Motor neuron (in vitro differentiated cells): ENCODE data around the gene CCDC188. TPM values are rescaled to one million over a fixed set of nuclear protein-coding genes. Genes with fewer than 3 reads are reported as not detected.
A peak's percentile ranks its signal among the peaks of the same experiment; 100 is the strongest.

ENCODE experiments used
- ATAC-seq, 8 experiments: fragments of 200-7000 bp; cut with Tn5 transposase; replicated peaks in 6 of 8; 2 replicates each; pipeline ENCODE4 v1.8.0; 2021; ENCODE audit warnings: mild to moderate bottlenecking in 8 of 8, moderate library complexity in 8 of 8
- H3K27ac ChIP-seq, 2 donors: fragments of 250-450 bp; sonication (Bioruptor Pico); 2 replicates each; pipeline ENCODE4 v1.9.0; 2021; ENCODE audit warnings: antibody characterized with exemption in 2 of 2, mild to moderate bottlenecking in 2 of 2, moderate library complexity in 1 of 2
- H3K4me1 ChIP-seq, 2 donors: fragments of 250-450 bp; sonication (Bioruptor Pico); replicated peaks in 1 of 2; 2 replicates each; pipeline ENCODE4 v1.6.1; 2021; ENCODE audit warnings: antibody characterized with exemption in 2 of 2, mild to moderate bottlenecking in 2 of 2, moderate library complexity in 1 of 2
- H3K4me3 ChIP-seq, 5 donors: fragments of 250-450 bp; sonication (Bioruptor Pico); 2 replicates each; pipeline ENCODE4 v1.9.0; 2021; ENCODE audit warnings: antibody characterized with exemption in 5 of 5, mild to moderate bottlenecking in 5 of 5, moderate library complexity in 4 of 5
- WGBS, 10 experiments: fragments of 450-650 bp; shearing (Covaris generic); methylation state at CpG; one replicate each; pipeline ENCODE4 v1.0.0; 2022; 5-methylcytosine and 5-hydroxymethylcytosine counted together
- in situ Hi-C, 9 experiments: fragments of 400-800 bp; cut with MboI; loops; one replicate each; pipeline ENCODE4 v1.15.0; 2021; ENCODE audit warnings: low sequenced_read_pairs in 9 of 9, low pct_unique_long_range_greater_than_20kb in 2 of 9; ENCODE audit not compliant: unreplicated experiment in 9 of 9
- total RNA-seq, 8 experiments: library from RNA; unstranded; fragments of 300-600 nt; gene quantifications; 2 replicates each; pipeline versions ENCODE4 v1.2.3 to v1.2.4, GENCODE V29; 2022

Gene CCDC188
- total RNA-seq, 8 experiments from 2014 or later: 0.56 to 7.6 (median 1.2) TPM; not detected in 1

DNA sequence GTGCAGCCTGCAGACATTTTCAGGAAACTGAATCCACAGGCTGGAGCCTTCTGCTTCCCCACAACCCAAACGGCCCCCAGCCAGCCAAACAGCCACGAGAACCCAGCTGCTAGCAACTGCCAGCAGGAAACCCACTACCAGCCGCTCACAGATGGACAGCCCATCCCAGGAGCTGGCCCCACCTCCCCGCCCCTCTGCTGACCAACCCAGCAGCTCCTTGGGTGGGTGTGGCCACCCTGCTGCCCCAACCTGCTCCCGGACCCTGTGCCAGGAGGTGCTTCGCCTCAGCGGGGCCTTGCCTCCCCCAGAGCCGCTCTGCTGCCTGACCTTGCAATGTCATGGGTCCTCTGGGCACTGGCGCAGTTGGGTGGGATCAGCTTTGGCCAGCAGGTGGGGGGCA, 8.2 kb upstream of the CCDC188 start:
- ATAC-seq: peak in 6 of 8 experiments; percentile 23 to 33 (median 28)
- WGBS, 10 experiments: 25 to 50% methylated on average over 2 to 4 of the region's 9 CpGs; no CpG with 5 or more reads in 8 of the 10 experiments
- in situ Hi-C loops: loop anchor here (5.0 to 25.0 kb wide), 7 partner anchors 103 to 303 kb away; partner anchors contain the start of gene RTN4R (in 2 of the 9)
- H3K4me3 ChIP-seq: no peak overlapping the region
- peaks cover 31 to 35% of the 10 kb centered on the region in 2 donors for H3K4me1 ChIP-seq
- H3K27ac ChIP-seq: no peak overlapping the region

DNA sequence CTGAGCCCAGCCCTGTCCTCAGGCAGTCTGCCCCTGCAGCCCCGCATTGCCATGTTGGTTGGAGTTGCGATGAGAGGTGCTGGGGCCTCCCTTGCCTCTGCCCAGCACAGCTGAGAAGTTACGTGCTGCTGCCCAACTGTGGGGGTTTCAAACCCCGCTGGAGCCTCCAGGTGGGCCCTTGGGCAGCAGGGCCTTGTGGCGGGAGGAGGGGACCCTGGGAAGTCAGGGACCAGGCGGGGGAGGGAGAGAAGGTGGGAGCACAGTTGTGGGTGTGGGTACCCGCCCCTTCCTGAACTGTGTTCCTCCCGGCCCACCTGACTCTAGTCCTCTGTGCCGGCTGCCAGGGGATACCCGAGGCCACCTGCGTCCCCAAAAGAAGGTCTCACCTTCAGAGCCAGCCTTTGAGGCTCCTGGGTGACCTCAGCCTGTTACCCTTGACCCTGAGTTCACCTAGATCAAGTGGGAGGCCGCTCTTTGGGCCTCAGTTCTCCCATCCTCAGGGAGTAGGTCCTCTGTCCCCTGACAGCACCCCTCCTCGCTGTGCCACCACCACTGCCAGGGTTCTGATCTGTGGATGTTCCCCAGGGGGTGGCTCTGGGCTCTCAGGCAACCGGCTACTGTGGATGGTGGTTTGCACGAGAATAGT, 7.7 kb upstream of the CCDC188 start:
- in situ Hi-C loops: loop anchor here (5.0 to 25.0 kb wide), 7 partner anchors 104 to 304 kb away; partner anchors contain the start of gene RTN4R (in 2 of the 9)
- 50 to 100% (median 55%) methylated on average over 1 to 4 of the region's 15 CpGs; no CpG with 5 or more reads in 7 of the 10 experiments for WGBS, 10 experiments
- ATAC-seq: no peak
- Histone ChIP-seq H3K27ac (no peak overlapping the region), H3K4me1 (peaks cover 36 to 40% of the 10 kb centered on the region in 2 donors), H3K4me3 (no peak overlapping the region)

DNA sequence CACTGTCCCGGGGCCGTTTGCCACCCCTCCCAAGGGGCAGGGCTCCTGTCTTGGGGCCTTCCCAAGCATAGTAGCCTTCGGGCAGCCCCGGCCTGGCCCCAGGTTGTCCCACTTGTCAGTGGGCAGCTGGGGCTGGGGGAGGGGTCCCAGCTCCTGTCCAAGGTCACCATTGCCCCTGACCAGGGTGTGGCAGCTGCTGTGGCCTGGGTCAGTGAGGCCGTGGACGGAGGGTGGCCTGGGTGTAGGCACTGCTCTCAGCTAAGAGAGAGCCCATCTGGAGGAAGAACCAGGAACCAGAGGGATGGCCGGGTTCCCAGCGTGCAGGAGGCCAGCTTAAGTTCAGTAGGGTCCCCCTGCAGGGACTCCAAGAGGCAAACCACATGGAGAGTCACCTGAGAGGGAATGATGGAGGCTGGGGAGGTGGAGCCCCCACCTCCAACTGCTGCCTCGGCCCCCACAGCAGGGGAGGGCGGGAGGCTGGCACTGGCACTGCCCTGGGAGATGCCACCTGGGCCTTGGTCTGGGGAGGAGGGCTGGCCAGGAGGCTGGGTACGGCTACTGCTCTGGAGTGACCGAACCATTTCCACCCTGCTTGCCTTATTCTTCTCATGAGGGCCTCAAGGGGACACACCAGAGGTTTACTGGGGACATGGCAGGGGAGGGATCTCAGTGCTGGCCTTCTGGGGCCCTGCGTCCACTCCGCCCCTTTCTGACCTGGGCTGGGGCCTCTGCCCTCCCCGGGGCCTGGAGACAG, 6.8 kb upstream of the CCDC188 start:
- Histone ChIP-seq H3K4me3 (no peak overlapping the region), H3K4me1 (peaks cover 36 to 40% of the 10 kb centered on the region in 2 donors), H3K27ac (no peak overlapping the region)
- in situ Hi-C loops: loop anchor here (5.0 to 25.0 kb wide), 7 partner anchors 105 to 305 kb away; partner anchors contain the start of gene RTN4R (in 2 of the 9)
- whole genome bisulfite sequencing, 10 experiments: 84% methylated on average over 5 of the region's 15 CpGs; no CpG with 5 or more reads in 9 of the 10 experiments
- no peak for ATAC-seq

DNA sequence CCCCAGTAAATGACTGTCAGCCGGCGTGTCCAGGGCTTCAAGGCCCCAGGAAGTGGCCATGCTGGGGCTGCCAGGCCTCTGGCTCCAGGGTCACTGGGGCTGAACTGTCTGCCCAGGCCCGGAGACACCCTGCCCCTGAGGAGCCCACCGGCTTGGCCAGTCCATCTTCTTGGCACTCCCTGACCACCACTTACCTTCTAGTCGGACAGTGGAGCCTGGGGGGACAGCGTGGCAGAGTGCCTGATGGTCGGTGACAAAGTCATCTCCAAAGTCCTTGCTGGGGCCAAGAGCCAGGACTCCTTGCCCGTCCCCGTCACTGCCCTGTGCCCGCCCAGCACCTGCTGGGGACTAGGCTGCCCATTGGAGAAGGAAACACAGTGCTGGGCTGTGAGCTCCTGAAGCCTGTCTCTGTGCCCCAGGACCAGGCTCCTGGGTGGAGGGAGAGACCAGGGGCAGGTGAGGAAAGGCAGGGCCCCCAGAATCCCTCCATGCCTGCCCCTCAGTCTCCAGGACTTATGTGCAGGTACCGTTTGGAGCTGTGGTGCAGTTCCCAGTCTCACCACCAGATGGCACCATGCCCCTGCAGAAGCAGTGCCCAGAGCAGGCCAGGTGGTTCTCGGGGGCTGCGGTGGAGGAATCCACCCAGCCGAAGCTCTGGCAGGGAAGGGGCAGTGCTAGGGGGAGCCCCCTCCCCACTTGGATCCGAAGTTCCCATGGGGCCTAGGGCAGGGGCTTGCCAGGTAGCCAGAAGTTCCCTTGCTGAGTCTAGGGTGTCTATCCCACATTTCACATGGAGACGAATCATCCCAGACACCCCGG, 6.0 kb upstream of the CCDC188 start:
- ATAC-seq: peak; percentile 37 to 77 (median 58)
- H3K4me1 ChIP-seq: peaks cover 36 to 40% of the 10 kb centered on the region in 2 donors
- in situ Hi-C loops: loop anchor here (5.0 to 25.0 kb wide), 7 partner anchors 105 to 305 kb away; partner anchors contain the start of gene RTN4R (in 2 of the 9)
- 0 to 94% (median 20%) methylated on average over 1 to 2 of the region's 17 CpGs; no CpG with 5 or more reads in 6 of the 10 experiments for WGBS, 10 experiments
- no peak overlapping the region for H3K27ac ChIP-seq
- H3K4me3 ChIP-seq: no peak overlapping the region

DNA sequence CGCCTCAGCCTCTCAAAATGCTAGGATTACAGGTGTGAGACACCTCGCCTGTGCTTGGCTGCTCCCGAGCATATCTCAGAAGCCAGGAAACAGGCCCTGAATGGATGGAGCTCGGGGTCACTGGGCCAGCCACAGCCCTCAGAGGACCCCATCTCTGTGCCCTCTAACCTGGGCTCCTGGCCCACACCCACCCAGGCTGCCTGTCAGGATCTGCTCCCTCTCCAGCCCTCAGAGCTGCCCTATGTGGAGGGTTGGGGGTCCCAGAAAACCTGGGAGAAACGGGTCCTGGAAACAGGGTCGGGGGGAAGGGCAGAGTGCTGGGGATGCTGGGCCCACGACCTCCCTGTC, 5.2 kb upstream of the CCDC188 start:
- Histone ChIP-seq H3K4me1 (peaks cover 36 to 40% of the 10 kb centered on the region in 2 donors), H3K4me3 (no peak overlapping the region), H3K27ac (peak overlapping the region in 1 of 2 donors; percentile 2)
- 29 to 100% (median 63%) methylated on average over 1 to 3 of the region's 7 CpGs; no CpG with 5 or more reads in 6 of the 10 experiments for WGBS, 10 experiments
- in situ Hi-C loops: loop anchor here (5.0 to 25.0 kb wide), 7 partner anchors 106 to 306 kb away; partner anchors contain the start of gene RTN4R (in 2 of the 9)
- ATAC-seq: no peak

DNA sequence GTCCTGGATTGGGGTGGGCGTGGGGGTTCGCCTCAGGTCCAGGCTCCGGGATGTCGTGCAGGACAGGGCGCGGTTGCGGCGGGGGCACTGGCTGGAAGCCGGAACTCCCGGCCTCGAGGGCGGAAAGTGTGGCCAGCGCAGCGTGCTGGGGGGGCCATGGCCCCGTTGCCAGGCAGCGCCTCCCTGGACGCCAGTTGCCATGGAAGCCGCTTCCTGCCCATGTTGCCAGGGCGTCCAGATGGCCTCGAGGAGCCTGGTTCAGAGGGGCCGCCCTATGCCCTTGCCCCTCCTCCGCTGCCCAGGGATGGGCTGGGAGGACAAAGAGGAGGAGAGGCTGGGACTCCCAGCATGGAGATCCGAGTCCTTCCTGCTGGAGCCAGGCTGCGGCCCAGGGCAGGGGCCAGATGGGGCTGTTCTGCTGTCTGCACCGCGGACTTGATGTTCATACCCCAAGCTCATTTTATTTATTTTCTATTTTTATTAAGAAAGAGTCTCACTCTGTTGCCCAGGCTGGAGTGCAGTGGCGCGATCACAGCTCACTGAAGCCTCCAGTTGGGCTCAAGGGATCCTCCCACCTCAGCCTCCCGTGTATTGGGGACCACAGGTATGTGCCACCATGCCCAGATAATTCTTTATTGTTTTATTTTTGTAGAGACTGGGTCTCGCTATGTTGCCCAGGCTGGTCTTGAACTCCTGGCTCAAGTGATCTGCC, 4.6 kb upstream of the CCDC188 start:
- ATAC-seq: peak; percentile 38 to 81 (median 70)
- in situ Hi-C loops: loop anchor here (5.0 to 25.0 kb wide), 7 partner anchors 107 to 307 kb away; partner anchors contain the start of gene RTN4R (in 2 of the 9)
- H3K4me1 ChIP-seq: peaks cover 36 to 40% of the 10 kb centered on the region in 2 donors
- H3K27ac ChIP-seq: peak overlapping the region in 1 of 2 donors; percentile 57
- peak overlapping the region in 3 of 5 donors; percentile 19 to 29 (median 29) for H3K4me3 ChIP-seq
- 0 to 90% (median 60%) methylated on average over 2 to 15 of the region's 30 CpGs; no CpG with 5 or more reads in 5 of the 10 experiments for WGBS, 10 experiments

DNA sequence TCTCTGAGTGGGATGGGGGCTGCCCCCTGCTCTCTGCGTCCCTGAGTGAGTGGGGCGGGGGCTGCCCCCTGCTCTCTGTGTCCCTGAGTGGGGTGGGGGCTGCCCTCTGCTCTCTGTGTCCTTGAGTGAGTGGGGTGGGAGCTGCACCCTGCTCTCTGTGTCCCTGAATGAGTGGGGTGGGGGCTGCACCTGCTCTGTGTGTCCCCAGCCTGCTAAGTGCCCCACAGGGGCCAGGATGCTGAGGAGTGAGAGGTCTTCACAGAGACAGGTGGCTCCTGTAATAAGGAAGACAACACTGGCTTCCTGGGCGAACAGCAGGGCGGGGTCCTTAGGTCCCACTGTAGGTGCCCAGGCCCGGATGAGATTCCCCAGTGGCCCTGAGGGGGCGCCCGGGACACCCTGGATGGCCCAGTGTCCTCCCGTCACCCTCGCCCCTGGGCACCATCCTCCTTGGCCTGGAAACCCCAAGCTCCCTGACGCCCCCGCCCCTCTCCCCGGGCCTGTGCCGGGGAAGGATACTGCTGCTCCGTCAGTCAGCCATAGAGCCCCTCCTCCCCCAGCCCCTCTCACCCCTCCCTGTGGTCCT, 3.8 kb upstream of the CCDC188 start:
- ATAC-seq: peak in 6 of 8 experiments; percentile 5 to 53 (median 31)
- in situ Hi-C loops: loop anchor here (5.0 to 25.0 kb wide), 7 partner anchors 108 to 308 kb away; partner anchors contain the start of gene RTN4R (in 2 of the 9)
- Histone ChIP-seq H3K4me1 (peaks cover 36 to 40% of the 10 kb centered on the region in 2 donors), H3K4me3 (peak overlapping the region in 3 of 5 donors; percentile 19 to 29 (median 29)), H3K27ac (peak overlapping the region in 1 of 2 donors; percentile 57)
- WGBS, 10 experiments: 0% methylated on average over 1 of the region's 14 CpGs; no CpG with 5 or more reads in 9 of the 10 experiments

DNA sequence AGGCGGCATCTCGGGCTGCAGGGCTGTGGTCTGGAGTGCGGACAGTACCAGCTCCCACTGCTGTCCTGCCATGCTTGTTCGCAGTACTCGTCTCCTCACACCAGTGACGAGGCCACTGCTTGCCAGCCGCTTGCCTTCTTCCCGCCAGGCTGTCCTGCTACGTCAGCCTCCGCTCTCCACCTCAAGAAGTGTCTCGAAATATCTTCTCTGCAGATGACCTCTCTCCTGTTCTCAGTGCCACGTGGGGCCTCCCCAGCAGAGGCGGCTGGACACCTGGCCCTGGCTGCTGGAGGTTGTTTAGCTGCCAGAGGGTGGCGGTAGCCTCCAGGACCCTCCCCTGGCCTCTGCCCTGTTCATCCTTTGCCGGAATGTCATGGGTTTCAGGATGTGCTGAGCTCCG, 3.1 kb upstream of the CCDC188 start:
- ATAC-seq: peak in 5 of 8 experiments; percentile 14 to 44 (median 20)
- Histone ChIP-seq H3K4me1 (peaks cover 34 to 39% of the 10 kb centered on the region in 2 donors), H3K4me3 (no peak overlapping the region), H3K27ac (peak overlapping the region in 1 of 2 donors; percentile 22)
- 38 to 100% (median 56%) methylated on average over 1 to 4 of the region's 16 CpGs; no CpG with 5 or more reads in 6 of the 10 experiments for WGBS, 10 experiments
- in situ Hi-C loops: loop anchor here (10.0 to 25.0 kb wide), 6 partner anchors 108 to 308 kb away; partner anchors contain the start of gene RTN4R (in 2 of the 9)

DNA sequence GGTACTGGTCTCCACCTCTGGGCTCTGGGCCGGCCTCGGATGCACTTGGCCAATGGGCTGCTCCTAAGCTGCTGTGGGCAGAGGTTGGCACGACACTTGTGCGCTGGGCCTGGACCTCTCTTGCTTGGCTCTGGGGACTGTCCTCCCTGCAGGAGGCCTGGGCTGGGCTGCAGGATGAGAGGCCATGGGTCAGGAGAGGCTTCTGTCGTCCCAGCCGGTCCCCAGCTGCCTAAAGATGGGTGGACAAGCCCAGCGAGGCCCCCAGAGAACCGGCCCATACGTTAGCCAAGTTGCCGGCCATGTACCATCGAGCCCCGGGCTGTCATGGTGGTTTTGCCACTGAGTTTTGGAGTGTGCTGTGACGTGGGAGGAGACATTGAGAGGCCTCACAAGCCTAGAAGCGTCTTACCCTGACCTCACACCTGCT, 1.6 kb upstream of the CCDC188 start:
- H3K4me3 ChIP-seq: no peak overlapping the region
- H3K4me1 ChIP-seq: peaks cover 30 to 32% of the 10 kb centered on the region in 2 donors
- no peak for ATAC-seq
- in situ Hi-C loops: loop anchor here (10.0 to 25.0 kb wide), 6 partner anchors 110 to 310 kb away; partner anchors contain the start of gene RTN4R (in 2 of the 9)
- no peak overlapping the region for H3K27ac ChIP-seq
- WGBS, 10 experiments: 71 to 100% (median 93%) methylated on average over 1 to 6 of the region's 14 CpGs; no CpG with 5 or more reads in 5 of the 10 experiments

DNA sequence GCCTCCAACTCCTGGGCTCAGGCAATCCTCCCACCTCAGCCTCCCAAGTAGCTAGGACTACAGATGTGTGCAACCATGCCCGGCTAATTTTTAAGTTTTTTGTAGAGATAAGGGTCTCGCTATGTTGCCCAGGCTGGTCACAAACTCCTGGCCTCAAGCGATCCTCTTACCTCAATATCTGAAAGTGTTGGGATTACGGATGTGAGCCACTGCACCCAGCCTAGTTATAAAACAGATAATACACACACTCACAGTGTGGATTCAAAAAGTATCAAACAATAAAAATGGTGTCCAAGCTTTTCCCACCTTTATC, 377 bp upstream of the CCDC188 start:
- no peak overlapping the region for H3K27ac ChIP-seq
- 67 to 100% (median 100%) methylated on average over 1 to 4 of the region's 4 CpGs; no CpG with 5 or more reads in 4 of the 10 experiments for WGBS, 10 experiments
- H3K4me3 ChIP-seq: no peak overlapping the region
- H3K4me1 ChIP-seq: peaks cover 27% of the 10 kb centered on the region in 2 donors
- no peak for ATAC-seq
- in situ Hi-C loops: loop anchor here (10.0 to 25.0 kb wide), 6 partner anchors 111 to 311 kb away; partner anchors contain the start of gene RTN4R (in 2 of the 9)
